HEK293 (cell line): Measurements from ENCODE around the gene PEAK3.
A peak's percentile ranks its signal among the peaks of the same experiment; 100 is the strongest.

Source experiments
- BCL11A ChIP-seq: fragments of 450-650 bp; formaldehyde crosslinking; IDR thresholded peaks from 2 replicates; pipeline ENCODE4 v1.5.1; 2016; ENCODE audit warnings: low read depth, missing biosample characterization, missing genetic modification characterization
- GLIS2 ChIP-seq: fragments of 450-650 bp; formaldehyde crosslinking; IDR thresholded peaks from 2 replicates; pipeline ENCODE4 v1.5.1; 2016; ENCODE audit warnings: missing biosample characterization, missing genetic modification characterization
- HOXD13 ChIP-seq: sonication (generic); formaldehyde crosslinking; IDR thresholded peaks from 2 replicates; pipeline ENCODE4 v1.8.0; 2022; ENCODE audit warnings: missing genetic modification reagents, borderline replicate concordance
- MZF1 ChIP-seq: fragments of 450-650 bp; formaldehyde crosslinking; IDR thresholded peaks from 2 replicates; pipeline ENCODE4 v1.5.1; 2017; ENCODE audit warnings: missing biosample characterization, missing genetic modification characterization, borderline replicate concordance
- OSR2 ChIP-seq: fragments of 450-650 bp; formaldehyde crosslinking; IDR thresholded peaks from 2 replicates; pipeline ENCODE4 v1.5.1; 2016; ENCODE audit warnings: missing biosample characterization, missing genetic modification characterization
- RBAK ChIP-seq: fragments of 450-650 bp; formaldehyde crosslinking; IDR thresholded peaks from 2 replicates; pipeline ENCODE4 v1.5.1; 2016; ENCODE audit warnings: missing biosample characterization, missing genetic modification characterization
- ZBTB21 ChIP-seq: fragments of 450-650 bp; formaldehyde crosslinking; IDR thresholded peaks from 2 replicates; pipeline ENCODE4 v1.5.1; 2017; ENCODE audit warnings: missing biosample characterization, missing genetic modification characterization
- ZFP3 ChIP-seq: fragments of 450-650 bp; formaldehyde crosslinking; IDR thresholded peaks from 2 replicates; pipeline ENCODE4 v1.5.1; 2016; ENCODE audit warnings: low read depth, missing biosample characterization, missing genetic modification characterization
- ZNF114 ChIP-seq: fragments of 450-650 bp; formaldehyde crosslinking; IDR thresholded peaks from 2 replicates; pipeline ENCODE4 v1.5.0; 2017; ENCODE audit warnings: missing biosample characterization, missing genetic modification characterization
- ZNF133 ChIP-seq: fragments of 450-650 bp; formaldehyde crosslinking; IDR thresholded peaks from 2 replicates; pipeline ENCODE4 v1.5.1; 2016; ENCODE audit warnings: missing biosample characterization, missing genetic modification characterization
- ZNF138 ChIP-seq: fragments of 450-650 bp; formaldehyde crosslinking; IDR thresholded peaks from 2 replicates; pipeline ENCODE4 v1.5.1; 2016; ENCODE audit warnings: missing biosample characterization, missing genetic modification characterization, borderline replicate concordance
- ZNF202 ChIP-seq: fragments of 450-650 bp; formaldehyde crosslinking; IDR thresholded peaks from 2 replicates; pipeline ENCODE4 v1.5.1; 2016; ENCODE audit warnings: missing biosample characterization, missing genetic modification characterization, borderline replicate concordance
- ZNF221 ChIP-seq: fragments of 450-650 bp; formaldehyde crosslinking; IDR thresholded peaks from 2 replicates; pipeline ENCODE4 v1.5.1; 2017; ENCODE audit warnings: missing biosample characterization, missing genetic modification characterization, borderline replicate concordance
- ZNF239 ChIP-seq: fragments of 450-650 bp; formaldehyde crosslinking; IDR thresholded peaks from 2 replicates; pipeline ENCODE4 v1.5.1; 2016; ENCODE audit warnings: missing biosample characterization, missing genetic modification characterization
- ZNF24 ChIP-seq: fragments of 450-650 bp; formaldehyde crosslinking; IDR thresholded peaks from 2 replicates; pipeline ENCODE4 v1.5.1; 2016; ENCODE audit warnings: missing biosample characterization, missing genetic modification characterization
- ZNF354C ChIP-seq: fragments of 450-650 bp; formaldehyde crosslinking; IDR thresholded peaks from 2 replicates; pipeline ENCODE4 v1.5.1; 2016; ENCODE audit warnings: missing biosample characterization, missing genetic modification characterization, low read depth, borderline replicate concordance
- ZNF423 ChIP-seq: fragments of 450-650 bp; formaldehyde crosslinking; IDR thresholded peaks from 2 replicates; pipeline ENCODE4 v1.5.1; 2016; ENCODE audit warnings: missing biosample characterization, missing genetic modification characterization
- ZNF514 ChIP-seq: fragments of 450-650 bp; formaldehyde crosslinking; IDR thresholded peaks from 2 replicates; pipeline ENCODE4 v1.5.1; 2016; ENCODE audit warnings: missing biosample characterization, missing genetic modification characterization
- ZNF600 ChIP-seq: fragments of 450-650 bp; formaldehyde crosslinking; IDR thresholded peaks from 2 replicates; pipeline ENCODE4 v1.5.1; 2016; ENCODE audit warnings: missing biosample characterization, missing genetic modification characterization
- ZNF626 ChIP-seq: fragments of 450-650 bp; sonication (Bioruptor Pico); formaldehyde crosslinking; IDR thresholded peaks from 2 replicates; pipeline ENCODE4 v1.5.1; 2018; ENCODE audit warnings: missing biosample characterization, missing genetic modification characterization, inconsistent platforms
- ZNF658 ChIP-seq: fragments of 450-650 bp; formaldehyde crosslinking; IDR thresholded peaks from 2 replicates; pipeline ENCODE4; 2016; ENCODE audit warnings: missing biosample characterization, missing genetic modification characterization
- ZNF670 ChIP-seq: fragments of 450-650 bp; formaldehyde crosslinking; IDR thresholded peaks from 2 replicates; pipeline ENCODE4 v1.5.1; 2016; ENCODE audit warnings: missing biosample characterization, missing genetic modification characterization, low read depth
- ZNF776 ChIP-seq: fragments of 450-650 bp; formaldehyde crosslinking; IDR thresholded peaks from 2 replicates; pipeline ENCODE4 v1.5.0; 2017; ENCODE audit warnings: missing biosample characterization, missing genetic modification characterization, borderline replicate concordance
- ZNF777 ChIP-seq: fragments of 450-650 bp; formaldehyde crosslinking; IDR thresholded peaks from 2 replicates; pipeline ENCODE4 v1.5.1; 2017; ENCODE audit warnings: missing biosample characterization, missing genetic modification characterization, borderline replicate concordance
- ZNF785 ChIP-seq: fragments of 450-650 bp; formaldehyde crosslinking; IDR thresholded peaks from 2 replicates; pipeline ENCODE4 v1.5.1; 2016; ENCODE audit warnings: missing biosample characterization, missing genetic modification characterization
- ZNF792 ChIP-seq: fragments of 450-650 bp; formaldehyde crosslinking; IDR thresholded peaks from 2 replicates; pipeline ENCODE4 v1.5.1; 2016; ENCODE audit warnings: missing biosample characterization, missing genetic modification characterization
- ZNF843 ChIP-seq: fragments of 450-650 bp; formaldehyde crosslinking; IDR thresholded peaks from 2 replicates; pipeline ENCODE4 v1.5.1; 2016; ENCODE audit warnings: missing biosample characterization, missing genetic modification characterization
- TF ChIP-seq, protein P1 (sequence below): fragments of 450-650 bp; formaldehyde crosslinking; IDR thresholded peaks from 2 replicates; pipeline ENCODE4 v1.5.1; 2016; ENCODE audit warnings: missing biosample characterization, missing genetic modification characterization
- TF ChIP-seq, protein P2 (sequence below): fragments of 450-650 bp; formaldehyde crosslinking; IDR thresholded peaks from 2 replicates; pipeline ENCODE4 v1.5.1; 2016; ENCODE audit warnings: missing biosample characterization, missing genetic modification characterization
- TF ChIP-seq, protein P3 (sequence below): fragments of 450-650 bp; formaldehyde crosslinking; IDR thresholded peaks from 2 replicates; pipeline ENCODE4 v1.5.1; 2016; ENCODE audit warnings: missing biosample characterization, missing genetic modification characterization
- TF ChIP-seq, protein P4 (sequence below): fragments of 450-650 bp; formaldehyde crosslinking; IDR thresholded peaks from 2 replicates; pipeline ENCODE4 v1.5.1; 2016; ENCODE audit warnings: missing biosample characterization, missing genetic modification characterization
- TF ChIP-seq, protein P5 (sequence below): fragments of 450-650 bp; formaldehyde crosslinking; IDR thresholded peaks from 2 replicates; pipeline ENCODE4 v1.5.1; 2017; ENCODE audit warnings: missing biosample characterization, missing genetic modification characterization
- TF ChIP-seq, protein P6 (sequence below): fragments of 450-650 bp; IDR thresholded peaks from 2 replicates; pipeline ENCODE4 v1.5.1; 2018; ENCODE audit warnings: missing biosample characterization, mild to moderate bottlenecking, missing genetic modification characterization

PEAK3 gene

DNA sequence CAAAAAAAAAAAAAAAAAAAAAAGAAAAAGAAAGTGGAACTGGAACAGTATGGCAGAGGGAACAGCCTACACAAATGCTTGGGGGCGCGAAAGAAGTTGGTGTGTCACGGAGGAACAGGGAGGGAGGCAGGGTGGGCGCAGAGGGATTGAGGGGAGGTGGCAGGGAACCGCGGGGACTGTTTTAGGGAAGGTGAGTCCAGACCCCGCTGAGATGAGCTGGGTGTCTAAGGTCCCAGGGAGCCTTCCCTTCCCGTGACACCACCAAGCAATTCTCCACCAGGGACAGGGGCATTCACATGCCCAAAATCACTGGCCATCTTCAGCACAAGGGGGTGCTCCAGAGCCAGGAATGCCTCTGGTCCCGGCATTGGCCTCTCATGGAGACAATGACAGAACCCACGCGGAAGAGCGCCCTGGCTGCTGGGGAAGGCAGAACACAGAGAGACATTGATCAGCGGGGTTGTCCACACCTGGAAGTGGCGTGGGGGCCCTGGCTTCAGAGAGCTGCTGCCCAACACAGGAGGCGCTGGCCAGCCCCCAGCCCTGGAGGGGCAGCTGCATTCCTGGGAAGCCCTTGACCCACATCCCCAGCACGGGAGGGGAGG lies 6.9 kb downstream of the PEAK3 start (continued):
- TF ChIP-seq, protein P1, sequence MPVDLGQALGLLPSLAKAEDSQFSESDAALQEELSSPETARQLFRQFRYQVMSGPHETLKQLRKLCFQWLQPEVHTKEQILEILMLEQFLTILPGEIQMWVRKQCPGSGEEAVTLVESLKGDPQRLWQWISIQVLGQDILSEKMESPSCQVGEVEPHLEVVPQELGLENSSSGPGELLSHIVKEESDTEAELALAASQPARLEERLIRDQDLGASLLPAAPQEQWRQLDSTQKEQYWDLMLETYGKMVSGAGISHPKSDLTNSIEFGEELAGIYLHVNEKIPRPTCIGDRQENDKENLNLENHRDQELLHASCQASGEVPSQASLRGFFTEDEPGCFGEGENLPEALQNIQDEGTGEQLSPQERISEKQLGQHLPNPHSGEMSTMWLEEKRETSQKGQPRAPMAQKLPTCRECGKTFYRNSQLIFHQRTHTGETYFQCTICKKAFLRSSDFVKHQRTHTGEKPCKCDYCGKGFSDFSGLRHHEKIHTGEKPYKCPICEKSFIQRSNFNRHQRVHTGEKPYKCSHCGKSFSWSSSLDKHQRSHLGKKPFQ (tag by site-specific recombination), result no peak
- TF ChIP-seq BCL11A (tag by site-specific recombination) (no peak), GLIS2 (tag by site-specific recombination) (peak; percentile 54), ZNF239 (no peak), RBAK (no peak), ZNF843 (tag by site-specific recombination) (no peak), ZBTB21 (tag by site-specific recombination) (no peak), ZNF600 (peak; percentile 94), ZNF670 (tag by site-specific recombination) (no peak), ZNF138 (tag by site-specific recombination) (no peak), ZNF202 (no peak), ZNF785 (tag by site-specific recombination) (no peak), ZNF221 (tag by site-specific recombination) (no peak), ZNF514 (tag by site-specific recombination) (no peak), HOXD13 (CRISPR knock-in tag) (no peak), ZNF658 (tag by site-specific recombination) (no peak), MZF1 (tag by site-specific recombination) (no peak), ZNF114 (tag by site-specific recombination) (no peak), ZNF354C (no peak), ZNF777 (tag by site-specific recombination) (no peak), ZFP3 (tag by site-specific recombination) (no peak), ZNF423 (no peak), ZNF792 (tag by site-specific recombination) (no peak), OSR2 (tag by site-specific recombination) (no peak), ZNF776 (no peak), ZNF24 (tag by site-specific recombination) (no peak), ZNF626 (tag by site-specific recombination) (no peak), ZNF133 (tag by site-specific recombination) (no peak)
- TF ChIP-seq, protein P2, sequence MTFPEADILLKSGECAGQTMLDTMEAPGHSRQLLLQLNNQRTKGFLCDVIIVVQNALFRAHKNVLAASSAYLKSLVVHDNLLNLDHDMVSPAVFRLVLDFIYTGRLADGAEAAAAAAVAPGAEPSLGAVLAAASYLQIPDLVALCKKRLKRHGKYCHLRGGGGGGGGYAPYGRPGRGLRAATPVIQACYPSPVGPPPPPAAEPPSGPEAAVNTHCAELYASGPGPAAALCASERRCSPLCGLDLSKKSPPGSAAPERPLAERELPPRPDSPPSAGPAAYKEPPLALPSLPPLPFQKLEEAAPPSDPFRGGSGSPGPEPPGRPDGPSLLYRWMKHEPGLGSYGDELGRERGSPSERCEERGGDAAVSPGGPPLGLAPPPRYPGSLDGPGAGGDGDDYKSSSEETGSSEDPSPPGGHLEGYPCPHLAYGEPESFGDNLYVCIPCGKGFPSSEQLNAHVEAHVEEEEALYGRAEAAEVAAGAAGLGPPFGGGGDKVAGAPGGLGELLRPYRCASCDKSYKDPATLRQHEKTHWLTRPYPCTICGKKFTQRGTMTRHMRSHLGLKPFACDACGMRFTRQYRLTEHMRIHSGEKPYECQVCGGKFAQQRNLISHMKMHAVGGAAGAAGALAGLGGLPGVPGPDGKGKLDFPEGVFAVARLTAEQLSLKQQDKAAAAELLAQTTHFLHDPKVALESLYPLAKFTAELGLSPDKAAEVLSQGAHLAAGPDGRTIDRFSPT (tag by site-specific recombination), result peak; percentile 17; the same call in 1 of the 2 replicates
- TF ChIP-seq, protein P3, sequence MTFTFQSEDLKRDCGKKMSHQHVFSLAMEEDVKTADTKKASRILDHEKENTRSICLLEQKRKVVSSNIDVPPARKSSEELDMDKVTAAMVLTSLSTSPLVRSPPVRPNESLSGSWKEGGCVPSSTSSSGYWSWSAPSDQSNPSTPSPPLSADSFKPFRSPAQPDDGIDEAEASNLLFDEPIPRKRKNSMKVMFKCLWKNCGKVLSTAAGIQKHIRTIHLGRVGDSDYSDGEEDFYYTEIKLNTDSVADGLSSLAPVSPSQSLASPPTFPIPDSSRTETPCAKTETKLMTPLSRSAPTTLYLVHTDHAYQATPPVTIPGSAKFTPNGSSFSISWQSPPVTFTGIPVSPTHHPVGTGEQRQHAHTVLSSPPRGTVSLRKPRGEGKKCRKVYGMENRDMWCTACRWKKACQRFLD (tag by site-specific recombination), result no peak
- TF ChIP-seq, protein P4, sequence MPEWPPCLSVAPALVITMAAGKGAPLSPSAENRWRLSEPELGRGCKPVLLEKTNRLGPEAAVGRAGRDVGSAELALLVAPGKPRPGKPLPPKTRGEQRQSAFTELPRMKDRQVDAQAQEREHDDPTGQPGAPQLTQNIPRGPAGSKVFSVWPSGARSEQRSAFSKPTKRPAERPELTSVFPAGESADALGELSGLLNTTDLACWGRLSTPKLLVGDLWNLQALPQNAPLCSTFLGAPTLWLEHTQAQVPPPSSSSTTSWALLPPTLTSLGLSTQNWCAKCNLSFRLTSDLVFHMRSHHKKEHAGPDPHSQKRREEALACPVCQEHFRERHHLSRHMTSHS, result no peak
- TF ChIP-seq, protein P5, sequence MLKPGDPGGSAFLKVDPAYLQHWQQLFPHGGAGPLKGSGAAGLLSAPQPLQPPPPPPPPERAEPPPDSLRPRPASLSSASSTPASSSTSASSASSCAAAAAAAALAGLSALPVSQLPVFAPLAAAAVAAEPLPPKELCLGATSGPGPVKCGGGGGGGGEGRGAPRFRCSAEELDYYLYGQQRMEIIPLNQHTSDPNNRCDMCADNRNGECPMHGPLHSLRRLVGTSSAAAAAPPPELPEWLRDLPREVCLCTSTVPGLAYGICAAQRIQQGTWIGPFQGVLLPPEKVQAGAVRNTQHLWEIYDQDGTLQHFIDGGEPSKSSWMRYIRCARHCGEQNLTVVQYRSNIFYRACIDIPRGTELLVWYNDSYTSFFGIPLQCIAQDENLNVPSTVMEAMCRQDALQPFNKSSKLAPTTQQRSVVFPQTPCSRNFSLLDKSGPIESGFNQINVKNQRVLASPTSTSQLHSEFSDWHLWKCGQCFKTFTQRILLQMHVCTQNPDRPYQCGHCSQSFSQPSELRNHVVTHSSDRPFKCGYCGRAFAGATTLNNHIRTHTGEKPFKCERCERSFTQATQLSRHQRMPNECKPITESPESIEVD, result no peak
- TF ChIP-seq, protein P6, sequence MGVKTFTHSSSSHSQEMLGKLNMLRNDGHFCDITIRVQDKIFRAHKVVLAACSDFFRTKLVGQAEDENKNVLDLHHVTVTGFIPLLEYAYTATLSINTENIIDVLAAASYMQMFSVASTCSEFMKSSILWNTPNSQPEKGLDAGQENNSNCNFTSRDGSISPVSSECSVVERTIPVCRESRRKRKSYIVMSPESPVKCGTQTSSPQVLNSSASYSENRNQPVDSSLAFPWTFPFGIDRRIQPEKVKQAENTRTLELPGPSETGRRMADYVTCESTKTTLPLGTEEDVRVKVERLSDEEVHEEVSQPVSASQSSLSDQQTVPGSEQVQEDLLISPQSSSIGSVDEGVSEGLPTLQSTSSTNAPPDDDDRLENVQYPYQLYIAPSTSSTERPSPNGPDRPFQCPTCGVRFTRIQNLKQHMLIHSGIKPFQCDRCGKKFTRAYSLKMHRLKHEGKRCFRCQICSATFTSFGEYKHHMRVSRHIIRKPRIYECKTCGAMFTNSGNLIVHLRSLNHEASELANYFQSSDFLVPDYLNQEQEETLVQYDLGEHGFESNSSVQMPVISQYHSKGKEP (tag by site-specific recombination), result no peak
